MCF 10A (cell line): ENCODE results near the gene NPR2. TPM values are rescaled to one million over a fixed set of nuclear protein-coding genes. Genes with fewer than 3 reads are reported as not detected.

Source experiments
- BruUV-seq: library from RNA; stranded (reverse); fragments of 400-500 nt; replicated peaks from 2 replicates; lab custom pipeline; 2021; lab: Mats Ljungman, UMichigan
- CTCF ChIA-PET: fragments of 300-600 bp; sonication (Branson Sonifier 250); formaldehyde crosslinking; extraction: SDS; loops from one replicate; lab custom pipeline; 2021; ENCODE audit warnings: antibody characterized with exemption, inconsistent platforms; lab: Yijun Ruan, JAX
- POLR2A ChIA-PET: fragments of 300-600, 350-650 bp; sonication (Branson Sonifier 250); formaldehyde crosslinking; extraction: SDS; loops from one replicate; lab custom pipeline; 2020; ENCODE audit warnings: antibody characterized with exemption, inconsistent platforms; lab: Yijun Ruan, JAX
- DNase-seq: peaks from one replicate; pipeline ENCODE4 v3.0.0-alpha.2; 2018; ENCODE audit not compliant: unreplicated experiment
- H3K27ac Mint-ChIP-seq: one replicate; pipeline ENCODE4 v1.8.0; 2022; ENCODE audit warnings: mild to moderate bottlenecking, low read depth, mixed read lengths; ENCODE audit not compliant: unreplicated experiment
- H3K27me3 Mint-ChIP-seq: one replicate; pipeline ENCODE4 v1.8.0; 2022; ENCODE audit warnings: mixed read lengths; ENCODE audit not compliant: insufficient read depth, unreplicated experiment
- H3K36me3 Mint-ChIP-seq: one replicate; pipeline ENCODE4 v1.8.0; 2022; ENCODE audit warnings: mild to moderate bottlenecking, moderate library complexity, mixed read lengths; ENCODE audit not compliant: insufficient read depth, unreplicated experiment
- H3K4me1 Mint-ChIP-seq: one replicate; pipeline ENCODE4 v1.8.0; 2022; ENCODE audit warnings: mixed read lengths; ENCODE audit not compliant: insufficient read depth, unreplicated experiment
- H3K4me3 Mint-ChIP-seq: one replicate; pipeline ENCODE4 v1.8.0; 2022; ENCODE audit warnings: mild to moderate bottlenecking, moderate library complexity, mixed read lengths; ENCODE audit not compliant: unreplicated experiment
- H3K9me3 Mint-ChIP-seq: one replicate; pipeline ENCODE4 v1.8.0; 2022; ENCODE audit warnings: mixed read lengths; ENCODE audit not compliant: unreplicated experiment
- intact Hi-C: fragments of 100-400 bp; cut with micrococcal nuclease; formaldehyde crosslinking; loops from 2 replicates; pipeline ENCODE4 v1.14.1; 2022
- total RNA-seq: library from RNA; stranded (reverse); gene quantifications from 2 replicates; pipeline ENCODE4 v1.2.3, GENCODE V29; 2022
- TF ChIP-seq, protein P1 (sequence below): fragments of 200-600 bp; IDR thresholded peaks from one replicate; pipeline ENCODE4 v1.8.0; 2022; ENCODE audit warnings: antibody characterized with exemption, mild to moderate bottlenecking; ENCODE audit not compliant: unreplicated experiment

The NPR2 gene
- total RNA-seq, 1 experiment from 2014 or later, result 5.7 TPM

DNA sequence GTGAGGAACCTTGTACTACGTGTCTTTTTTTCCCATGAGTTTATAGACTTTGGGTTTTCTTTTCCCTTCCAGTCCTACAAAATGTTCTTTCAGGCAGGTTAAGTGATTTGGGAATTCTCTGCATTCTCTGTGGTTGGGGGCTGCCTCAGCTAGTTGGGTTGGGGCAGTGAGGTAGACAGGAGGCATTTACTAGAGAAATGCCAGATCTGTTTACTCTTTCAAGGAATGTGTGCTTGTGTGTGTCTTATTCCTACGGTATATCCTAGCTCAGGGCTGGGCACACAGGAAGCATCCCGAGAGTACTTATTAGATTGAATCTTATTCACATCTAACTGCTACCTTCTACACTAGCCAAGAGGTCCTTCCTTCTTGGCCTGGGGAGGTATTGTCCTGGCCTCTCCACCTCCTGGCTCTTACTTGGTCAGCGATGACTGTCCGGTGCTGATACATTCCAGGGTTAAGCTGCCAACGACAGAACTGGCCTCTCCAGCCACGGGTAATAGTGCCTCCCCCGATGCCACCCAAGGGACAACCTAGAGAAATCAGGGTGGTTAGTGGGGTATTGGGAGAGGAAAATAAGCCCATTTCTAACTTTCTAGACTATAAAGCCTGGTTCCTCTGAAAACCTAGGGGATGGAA is 47.4 kb upstream of the NPR2 start:
- H3K4me1 Mint-ChIP-seq, result peaks cover 27% of the 10 kb centered on the region
- ChIA-PET POLR2A (interaction anchor here (9.6 kb wide), 1 partner anchor 11 kb away, joined by 284 read pairs; the partner anchor contains the start of genes CREB3 and TLN1), CTCF (interaction anchor here (0.7 to 8.0 kb wide), 6 partner anchors 9 to 423 kb away, joined by 3 to 150 read pairs (median 3); partner anchors contain the start of genes CREB3 and TLN1)
- DNase-seq, result no peak
- peaks cover 67% of the 10 kb centered on the region for H3K36me3 Mint-ChIP-seq
- BruUV-seq, result no TSS peak
- TF ChIP-seq, protein P1, sequence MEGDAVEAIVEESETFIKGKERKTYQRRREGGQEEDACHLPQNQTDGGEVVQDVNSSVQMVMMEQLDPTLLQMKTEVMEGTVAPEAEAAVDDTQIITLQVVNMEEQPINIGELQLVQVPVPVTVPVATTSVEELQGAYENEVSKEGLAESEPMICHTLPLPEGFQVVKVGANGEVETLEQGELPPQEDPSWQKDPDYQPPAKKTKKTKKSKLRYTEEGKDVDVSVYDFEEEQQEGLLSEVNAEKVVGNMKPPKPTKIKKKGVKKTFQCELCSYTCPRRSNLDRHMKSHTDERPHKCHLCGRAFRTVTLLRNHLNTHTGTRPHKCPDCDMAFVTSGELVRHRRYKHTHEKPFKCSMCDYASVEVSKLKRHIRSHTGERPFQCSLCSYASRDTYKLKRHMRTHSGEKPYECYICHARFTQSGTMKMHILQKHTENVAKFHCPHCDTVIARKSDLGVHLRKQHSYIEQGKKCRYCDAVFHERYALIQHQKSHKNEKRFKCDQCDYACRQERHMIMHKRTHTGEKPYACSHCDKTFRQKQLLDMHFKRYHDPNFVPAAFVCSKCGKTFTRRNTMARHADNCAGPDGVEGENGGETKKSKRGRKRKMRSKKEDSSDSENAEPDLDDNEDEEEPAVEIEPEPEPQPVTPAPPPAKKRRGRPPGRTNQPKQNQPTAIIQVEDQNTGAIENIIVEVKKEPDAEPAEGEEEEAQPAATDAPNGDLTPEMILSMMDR, result no peak
- no peak overlapping the region for H3K4me3 Mint-ChIP-seq
- intact Hi-C loops, result no loop called here
- H3K9me3 Mint-ChIP-seq, result no peaks in the 10 kb centered on the region
- H3K27me3 Mint-ChIP-seq, result no peaks in the 10 kb centered on the region
- peak overlapping the region; percentile 50 for H3K27ac Mint-ChIP-seq

DNA sequence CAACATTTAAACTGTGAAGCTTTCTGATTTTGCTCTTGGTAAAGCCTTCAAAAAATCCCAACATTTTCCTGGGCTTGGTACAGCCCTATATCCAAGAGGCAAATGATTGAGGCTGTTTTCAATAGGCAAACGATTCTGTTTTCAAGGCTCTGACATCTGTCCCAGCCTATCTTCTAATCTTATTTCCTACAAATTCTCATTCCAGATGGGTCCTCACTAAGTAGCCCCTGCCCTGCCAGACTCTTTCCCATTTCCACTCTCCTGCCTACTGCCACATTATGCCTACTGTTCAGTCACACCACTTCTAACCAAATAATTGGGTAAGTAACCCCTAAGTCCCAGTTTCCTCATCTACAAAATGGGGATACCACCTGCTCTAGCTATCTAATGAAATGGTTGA is 45.8 kb upstream of the NPR2 start:
- Mint-ChIP-seq H3K9me3 (no peaks in the 10 kb centered on the region), H3K27ac (peak overlapping the region; percentile 85), H3K36me3 (peaks cover 57% of the 10 kb centered on the region), H3K4me3 (peak overlapping the region; percentile 94), H3K27me3 (no peaks in the 10 kb centered on the region), H3K4me1 (peaks cover 31% of the 10 kb centered on the region)
- BruUV-seq, result no TSS peak
- TF ChIP-seq, protein P1, result no peak
- no peak for DNase-seq
- intact Hi-C loops, result loop anchor here (5.0 kb wide), 1 partner anchor 37 kb away; no protein-coding TSS in a partner anchor
- ChIA-PET POLR2A (interaction anchor here (0.9 to 9.6 kb wide), 4 partner anchors 13 to 277 kb away, joined by 3 to 284 read pairs (median 3); partner anchors contain the start of genes CREB3 and TLN1), CTCF (interaction anchor here (0.5 to 8.0 kb wide), 5 partner anchors 11 to 816 kb away, joined by 3 to 150 read pairs (median 4); partner anchors contain the start of genes CREB3 and TLN1)

DNA sequence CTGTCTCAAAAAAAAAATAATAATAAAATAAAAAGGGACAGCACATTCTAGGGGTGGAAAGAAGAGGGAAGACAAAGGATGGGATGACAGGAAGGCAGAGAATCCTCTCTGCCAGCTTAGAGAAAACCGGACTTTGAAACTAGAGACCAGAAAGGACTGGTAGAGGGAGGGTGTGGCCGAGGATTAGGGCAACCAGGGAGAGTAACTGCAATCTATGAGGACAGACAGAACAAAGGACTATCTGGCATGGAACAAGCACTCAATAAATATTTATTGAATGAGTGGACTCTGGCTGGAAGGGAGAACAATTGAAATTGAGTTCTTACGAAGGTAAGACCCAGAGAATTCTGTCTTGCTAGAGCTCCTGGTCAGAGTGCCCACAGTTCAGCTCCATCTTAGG is 44.8 kb upstream of the NPR2 start:
- Mint-ChIP-seq H3K36me3 (peaks cover 51% of the 10 kb centered on the region), H3K4me1 (peaks cover 35% of the 10 kb centered on the region), H3K4me3 (peak overlapping the region; percentile 94), H3K9me3 (no peaks in the 10 kb centered on the region), H3K27me3 (no peaks in the 10 kb centered on the region), H3K27ac (peak overlapping the region; percentile 85)
- POLR2A ChIA-PET, result interaction anchor here (1.0 to 9.6 kb wide), 8 partner anchors 10 to 160 kb away, joined by 3 to 284 read pairs (median 20); partner anchors contain the start of genes CCDC107, CREB3, HRCT1 and RMRP
- BruUV-seq, result no TSS peak
- CTCF ChIA-PET, result interaction anchor here (1.1 to 8.0 kb wide), 5 partner anchors 11 to 89 kb away, joined by 3 to 150 read pairs (median 5); partner anchors contain the start of genes CCDC107, CREB3, RMRP and TLN1
- TF ChIP-seq, protein P1, result no peak
- no peak for DNase-seq
- intact Hi-C loops, result loop anchor here (5.0 kb wide), 1 partner anchor 36 kb away; no protein-coding TSS in a partner anchor

DNA sequence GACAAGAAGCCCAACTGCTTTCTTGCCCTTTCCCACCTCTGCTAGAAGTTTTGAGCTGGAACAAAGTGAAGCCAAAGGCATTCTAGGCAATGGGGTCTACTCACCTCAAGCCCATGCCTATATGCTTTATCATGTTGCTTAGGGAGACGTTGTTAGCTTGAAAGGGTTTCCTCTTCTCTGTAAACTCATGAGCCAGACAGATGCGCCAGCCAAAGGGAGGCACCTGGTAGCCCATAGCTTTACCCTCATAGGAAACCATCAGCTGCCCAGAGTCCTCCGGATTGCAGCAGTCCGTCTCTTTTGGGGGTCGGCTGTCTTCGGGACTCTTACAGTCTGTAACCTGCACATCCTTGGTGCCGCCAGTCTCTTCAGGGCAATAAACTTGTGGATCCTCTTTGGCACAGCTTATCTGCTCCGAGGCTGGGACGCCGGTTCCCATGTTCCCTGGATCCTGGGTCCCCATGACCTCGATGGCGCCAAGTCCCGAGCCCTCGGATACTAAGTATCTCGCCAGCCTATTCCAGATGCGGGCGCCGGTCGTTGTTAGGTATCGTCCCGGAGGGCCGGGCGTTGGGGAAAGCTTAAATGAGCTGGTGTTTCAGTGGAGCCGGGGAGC is 43.0 kb upstream of the NPR2 start:
- no peak for DNase-seq
- ChIA-PET POLR2A (interaction anchor here (0.5 to 9.6 kb wide), 25 partner anchors 8 to 1494 kb away, joined by 3 to 284 read pairs (median 4); partner anchors contain the start of genes ARHGEF39, CCDC107, CREB3 and HRCT1), CTCF (interaction anchor here (0.6 to 8.0 kb wide), 19 partner anchors 9 to 988 kb away, joined by 3 to 150 read pairs (median 3); partner anchors contain the start of genes CCDC107, CREB3, RMRP and TLN1)
- Mint-ChIP-seq H3K4me1 (peaks cover 31% of the 10 kb centered on the region), H3K9me3 (no peaks in the 10 kb centered on the region), H3K27ac (peak overlapping the region; percentile 85), H3K36me3 (peaks cover 48% of the 10 kb centered on the region), H3K27me3 (no peaks in the 10 kb centered on the region), H3K4me3 (peak overlapping the region; percentile 94)
- intact Hi-C loops, result loop anchor here (5.0 kb wide), 1 partner anchor 34 kb away; no protein-coding TSS in a partner anchor
- TSS peak; percentile 39 for BruUV-seq
- TF ChIP-seq, protein P1, result no peak
